ENCODE results near the gene PSME3. TPM values are rescaled to one million over a fixed set of nuclear protein-coding genes. Genes with fewer than 3 reads are reported as not detected.

Gene PSME3
- total and polyA plus RNA-seq, 4 experiments from 2014 or later: 65.1 to 171 (median 97.5) TPM

DNA sequence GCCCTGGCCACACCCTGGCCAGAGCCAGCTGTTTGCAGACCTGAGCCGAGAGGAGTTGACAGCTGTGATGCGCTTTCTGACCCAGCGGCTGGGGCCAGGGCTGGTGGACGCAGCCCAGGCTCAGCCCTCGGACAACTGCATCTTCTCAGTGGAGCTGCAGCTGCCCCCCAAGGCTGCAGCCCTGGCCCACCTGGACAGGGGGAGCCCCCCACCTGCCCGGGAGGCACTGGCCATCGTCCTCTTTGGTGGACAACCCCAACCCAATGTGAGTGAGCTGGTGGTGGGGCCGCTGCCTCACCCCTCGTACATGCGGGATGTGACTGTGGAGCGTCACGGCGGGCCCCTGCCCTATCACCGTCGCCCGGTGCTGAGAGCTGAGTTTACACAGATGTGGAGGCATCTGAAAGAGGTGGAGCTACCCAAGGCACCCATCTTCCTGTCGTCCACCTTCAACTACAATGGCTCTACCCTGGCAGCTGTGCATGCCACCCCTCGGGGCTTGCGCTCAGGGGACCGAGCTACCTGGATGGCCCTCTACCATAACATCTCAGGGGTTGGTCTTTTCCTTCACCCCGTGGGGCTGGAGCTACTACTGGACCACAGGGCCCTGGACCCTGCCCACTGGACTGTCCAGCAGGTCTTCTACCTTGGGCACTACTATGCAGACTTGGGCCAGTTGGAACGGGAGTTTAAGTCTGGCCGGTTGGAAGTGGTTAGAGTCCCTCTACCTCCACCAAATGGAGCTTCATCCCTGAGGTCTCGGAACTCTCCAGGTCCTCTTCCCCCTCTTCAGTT lies 11.8 kb downstream of the PSME3 start:
- no peak for DNase-seq

GRCh38 chr17:42845556-42845917 lies 12.3 kb downstream of the PSME3 start:
- ChIA-PET CTCF (ENCODE audit: partially characterized antibody) (no interaction called here), POLR2A (ENCODE audit: partially characterized antibody) (interaction anchor here (1.2 to 1.3 kb wide), 2 partner anchors 9 to 12 kb away, joined by 3 to 4 read pairs; no protein-coding TSS in a partner anchor)
- DNase-seq: no peak
- Histone ChIP-seq H3K4me1 (ENCODE audit: insufficient read depth, low read length) (no peaks in the 10 kb centered on the region), H3K27me3 (ENCODE audit: insufficient read depth, low read length) (no peaks in the 10 kb centered on the region), H3K27ac (ENCODE audit: low read depth, low read length) (no peak overlapping the region), H3K9me3 (ENCODE audit: control insufficient read depth in 1 of 2, low read length in 2 of 2) (no peaks in the 10 kb centered on the region), H3K36me3 (ENCODE audit: insufficient read depth, low read length) (peaks cover 34% of the 10 kb centered on the region), H3K4me3 (ENCODE audit: low read length in 2 of 2) (no peak overlapping the region)
- Mint-ChIP-seq H3K36me3 (peaks cover 34 to 53% of the 10 kb centered on the region in 2 donors), H3K4me1 (peaks cover 0 to 8% (median 4%) of the 10 kb centered on the region in 4 donors), H3K4me3 (no peak overlapping the region), H3K27me3 (no peaks in the 10 kb centered on the region), H3K27ac (no peak overlapping the region), H3K9me3 (no peaks in the 10 kb centered on the region)
- intact Hi-C loops (cut with micrococcal nuclease): no loop called here

More for the DNA sequence above, 11.8 kb downstream of the PSME3 start:
- Mint-ChIP-seq H3K36me3 (peaks cover 36 to 57% of the 10 kb centered on the region in 2 donors), H3K4me3 (no peak overlapping the region), H3K27ac (no peak overlapping the region), H3K4me1 (peaks cover 0 to 8% (median 4%) of the 10 kb centered on the region in 4 donors), H3K27me3 (no peaks in the 10 kb centered on the region), H3K9me3 (no peaks in the 10 kb centered on the region)
- intact Hi-C loops (cut with micrococcal nuclease): no loop called here
- Histone ChIP-seq H3K4me3 (ENCODE audit: low read length in 2 of 2) (no peak overlapping the region), H3K4me1 (ENCODE audit: insufficient read depth, low read length) (no peaks in the 10 kb centered on the region), H3K27me3 (ENCODE audit: insufficient read depth, low read length) (no peaks in the 10 kb centered on the region), H3K36me3 (ENCODE audit: insufficient read depth, low read length) (peaks cover 34% of the 10 kb centered on the region), H3K27ac (ENCODE audit: low read depth, low read length) (no peak overlapping the region), H3K9me3 (ENCODE audit: control insufficient read depth in 1 of 2, low read length in 2 of 2) (no peaks in the 10 kb centered on the region)
- POLR2A ChIA-PET (ENCODE audit: partially characterized antibody): interaction anchor here (1.2 to 1.3 kb wide), 2 partner anchors 10 to 11 kb away, joined by 3 to 4 read pairs; no protein-coding TSS in a partner anchor
- CTCF ChIA-PET (ENCODE audit: partially characterized antibody): interaction anchor here (0.6 to 2.1 kb wide), 2 partner anchors 11 to 467 kb away, joined by 3 to 4 read pairs; partner anchors contain the start of gene PSME3

- no peak overlapping the region for H3K27ac ChIP-seq (ENCODE audit: low read depth, low read length)
Measured at GRCh38 chr17:42845918-42846593, 12.9 kb downstream of the PSME3 start.

GRCh38 chr17:42846594-42847280 lies 13.5 kb downstream of the PSME3 start:
- POLR2A ChIA-PET (ENCODE audit: partially characterized antibody): interaction anchor here (1.2 to 1.3 kb wide), 3 partner anchors 8 to 22 kb away, joined by 3 to 4 read pairs (median 3); partner anchors contain the start of gene BECN1
- Histone ChIP-seq H3K27ac (ENCODE audit: low read depth, low read length) (no peak overlapping the region), H3K4me1 (ENCODE audit: insufficient read depth, low read length) (no peaks in the 10 kb centered on the region), H3K36me3 (ENCODE audit: insufficient read depth, low read length) (peaks cover 27% of the 10 kb centered on the region), H3K9me3 (ENCODE audit: control insufficient read depth in 1 of 2, low read length in 2 of 2) (no peaks in the 10 kb centered on the region), H3K4me3 (ENCODE audit: low read length in 2 of 2) (no peak overlapping the region), H3K27me3 (ENCODE audit: insufficient read depth, low read length) (no peaks in the 10 kb centered on the region)
- DNase-seq: no peak
- intact Hi-C loops (cut with micrococcal nuclease): no loop called here
- CTCF ChIA-PET (ENCODE audit: partially characterized antibody): interaction anchor here (0.6 kb wide), 1 partner anchor 870 kb away, joined by 3 read pairs; no protein-coding TSS in a partner anchor
- Mint-ChIP-seq H3K36me3 (peaks cover 26 to 43% of the 10 kb centered on the region in 2 donors), H3K27me3 (no peaks in the 10 kb centered on the region), H3K9me3 (no peaks in the 10 kb centered on the region), H3K27ac (peak overlapping the region in 3 of 7 donors; percentile 0 to 87 (median 35)), H3K4me1 (peaks cover 0 to 8% (median 4%) of the 10 kb centered on the region in 4 donors), H3K4me3 (no peak overlapping the region)

More at GRCh38 chr17:42845918-42846593, 12.9 kb downstream of the PSME3 start:
- DNase-seq: no peak
- Mint-ChIP-seq H3K27me3 (no peaks in the 10 kb centered on the region), H3K4me3 (no peak overlapping the region), H3K27ac (peak overlapping the region in 3 of 7 donors; percentile 36 to 60 (median 52)), H3K4me1 (peaks cover 0 to 8% (median 4%) of the 10 kb centered on the region in 4 donors), H3K36me3 (peaks cover 32 to 50% of the 10 kb centered on the region in 2 donors), H3K9me3 (no peaks in the 10 kb centered on the region)
- ChIA-PET CTCF (ENCODE audit: partially characterized antibody) (no interaction called here), POLR2A (ENCODE audit: partially characterized antibody) (interaction anchor here (1.2 to 1.3 kb wide), 3 partner anchors 9 to 22 kb away, joined by 3 to 4 read pairs (median 3); partner anchors contain the start of gene BECN1)
- Histone ChIP-seq H3K27me3 (ENCODE audit: insufficient read depth, low read length) (no peaks in the 10 kb centered on the region), H3K9me3 (ENCODE audit: control insufficient read depth in 1 of 2, low read length in 2 of 2) (no peaks in the 10 kb centered on the region), H3K4me3 (ENCODE audit: low read length in 2 of 2) (no peak overlapping the region), H3K4me1 (ENCODE audit: insufficient read depth, low read length) (no peaks in the 10 kb centered on the region), H3K36me3 (ENCODE audit: insufficient read depth, low read length) (peaks cover 34% of the 10 kb centered on the region)
- intact Hi-C loops (cut with micrococcal nuclease): no loop called here

GRCh38 chr17:42848093-42848492 lies 14.9 kb downstream of the PSME3 start:
- no peaks in the 10 kb centered on the region for H3K9me3 Mint-ChIP-seq
- peaks cover 0 to 8% (median 4%) of the 10 kb centered on the region in 4 donors for H3K4me1 Mint-ChIP-seq
- Histone ChIP-seq H3K4me3 (ENCODE audit: low read length in 2 of 2) (no peak overlapping the region), H3K27me3 (ENCODE audit: insufficient read depth, low read length) (no peaks in the 10 kb centered on the region), H3K27ac (ENCODE audit: low read depth, low read length) (no peak overlapping the region), H3K36me3 (ENCODE audit: insufficient read depth, low read length) (peaks cover 14% of the 10 kb centered on the region), H3K4me1 (ENCODE audit: insufficient read depth, low read length) (no peaks in the 10 kb centered on the region), H3K9me3 (ENCODE audit: control insufficient read depth in 1 of 2, low read length in 2 of 2) (no peaks in the 10 kb centered on the region)
- intact Hi-C loops (cut with micrococcal nuclease): no loop called here
- CTCF ChIA-PET (ENCODE audit: partially characterized antibody): interaction anchor here (0.7 kb wide), 1 partner anchor 88 kb away, joined by 4 read pairs; no protein-coding TSS in a partner anchor
- H3K27me3 Mint-ChIP-seq: peaks cover 0 to under 1% of the 10 kb centered on the region in 2 donors
- H3K27ac Mint-ChIP-seq: no peak overlapping the region
- peaks cover 12 to 29% of the 10 kb centered on the region in 2 donors for H3K36me3 Mint-ChIP-seq
- H3K4me3 Mint-ChIP-seq: no peak overlapping the region
- POLR2A ChIA-PET (ENCODE audit: partially characterized antibody): no interaction called here
- no peak for DNase-seq

GRCh38 chr17:42849031-42849430 lies 15.8 kb downstream of the PSME3 start:
- Histone ChIP-seq H3K4me3 (ENCODE audit: low read length in 2 of 2) (no peak overlapping the region), H3K9me3 (ENCODE audit: control insufficient read depth in 1 of 2, low read length in 2 of 2) (no peaks in the 10 kb centered on the region), H3K27ac (ENCODE audit: low read depth, low read length) (no peak overlapping the region), H3K36me3 (ENCODE audit: insufficient read depth, low read length) (peaks cover 4% of the 10 kb centered on the region), H3K27me3 (ENCODE audit: insufficient read depth, low read length) (no peaks in the 10 kb centered on the region), H3K4me1 (ENCODE audit: insufficient read depth, low read length) (no peaks in the 10 kb centered on the region)
- ChIA-PET POLR2A (ENCODE audit: partially characterized antibody) (no interaction called here), CTCF (ENCODE audit: partially characterized antibody) (no interaction called here)
- DNase-seq: no peak
- Mint-ChIP-seq H3K36me3 (peaks cover 3 to 20% of the 10 kb centered on the region in 2 donors), H3K4me1 (peaks cover 0 to 8% (median 4%) of the 10 kb centered on the region in 4 donors), H3K9me3 (no peaks in the 10 kb centered on the region), H3K27ac (peak overlapping the region in 1 of 7 donors; percentile 17), H3K27me3 (peaks cover 0 to 3% of the 10 kb centered on the region in 2 donors), H3K4me3 (no peak overlapping the region)
- intact Hi-C loops (cut with micrococcal nuclease): no loop called here

Measured in CD4-positive, alpha-beta memory T cell (primary cell).